Measurements from ENCODE around the gene EMSY.

- TF ChIP-seq POLR2A (IDR thresholded peaks at IDR 0.05) (no peak), CTCF (IDR thresholded peaks at IDR 0.05) (no peak)
Observed at GRCh38 chr11:76600124-76600655, 155.4 kb downstream of the EMSY start.
